Colonic mucosa (tissue), 4 donors: ENCODE results near the gene PMP22. TPM values are rescaled to one million over a fixed set of nuclear protein-coding genes. Genes with fewer than 3 reads are reported as not detected.

Source experiments
- DNase-seq: peaks from one replicate; pipeline ENCODE4 v3.0.0-alpha.2; 2020
- H3K27ac ChIP-seq: fragments of 200-600 bp; one replicate; pipeline ENCODE4 v1.8.0; 2021
- H3K27me3 ChIP-seq: fragments of 200-600 bp; one replicate; pipeline ENCODE4 v1.8.0; 2021
- H3K36me3 ChIP-seq: fragments of 200-600 bp; one replicate; pipeline ENCODE4 v1.8.0; 2021
- H3K4me1 ChIP-seq: fragments of 200-600 bp; one replicate; pipeline ENCODE4 v1.8.0; 2021; ENCODE audit warnings: mild to moderate bottlenecking
- H3K4me3 ChIP-seq: fragments of 200-600 bp; one replicate; pipeline ENCODE4 v1.8.0; 2021
- H3K9ac ChIP-seq, 2 donors: one replicate each; pipeline ENCODE4 v1.7.0; 2013; ENCODE audit warnings: control low read depth in 2 of 2, low read depth in 2 of 2, low read length in 2 of 2
- H3K9me3 ChIP-seq: fragments of 200-600 bp; one replicate; pipeline ENCODE4 v1.8.0; 2021
- CTCF ChIP-seq: fragments of 200-600 bp; IDR thresholded peaks from one replicate; pipeline ENCODE4 v1.8.0; 2022; ENCODE audit warnings: antibody characterized with exemption, mild to moderate bottlenecking
- intact Hi-C: fragments of 100-400 bp; cut with DNase I; formaldehyde crosslinking; loops from one replicate; pipeline ENCODE4 v1.14.1; 2022
- total RNA-seq, 2 donors: library from RNA; stranded (reverse); fragmentation: NEBNext Ultra II Directional in 1 of 2; extraction: Animal tissue kit (Norgen Biotek cat#: 25700) in 1 of 2; gene quantifications; one replicate each; pipeline ENCODE4 v1.2.1, GENCODE V29; 2021
- donor health status: healthy.
- donor health status: DM: no; HTN: no; CAD: no.
- donor health status: DM: no; HTN: no; CAD: no.

PMP22 gene
- total RNA-seq, 2 donors from 2014 or later, result 12.5 to 40.4 TPM

GRCh38 chr17:15307710-15308111 is 42.6 kb upstream of the PMP22 start:
- Histone ChIP-seq H3K9me3 (no peaks in the 10 kb centered on the region), H3K9ac (no peak overlapping the region), H3K27me3 (no peaks in the 10 kb centered on the region), H3K4me3 (no peak overlapping the region), H3K27ac (no peak overlapping the region), H3K4me1 (no peaks in the 10 kb centered on the region), H3K36me3 (no peaks in the 10 kb centered on the region)
- TF ChIP-seq CTCF, result no peak
- DNase-seq, result no peak
- intact Hi-C loops, result no loop called here

GRCh38 chr17:15303851-15304250 is 38.7 kb upstream of the PMP22 start:
- intact Hi-C loops, result no loop called here
- no peak for TF ChIP-seq CTCF
- no peak overlapping the region for H3K27ac ChIP-seq
- H3K4me1 ChIP-seq, result no peaks in the 10 kb centered on the region
- no peaks in the 10 kb centered on the region for H3K27me3 ChIP-seq
- no peaks in the 10 kb centered on the region for H3K36me3 ChIP-seq
- DNase-seq, result no peak
- no peak overlapping the region for H3K4me3 ChIP-seq
- H3K9ac ChIP-seq, result no peak overlapping the region
- H3K9me3 ChIP-seq, result no peaks in the 10 kb centered on the region

GRCh38 chr17:15303268-15303667 is 38.1 kb upstream of the PMP22 start:
- H3K4me1 ChIP-seq, result no peaks in the 10 kb centered on the region
- intact Hi-C loops, result no loop called here

GRCh38 chr17:15301845-15302244 is 36.7 kb upstream of the PMP22 start:
- H3K4me3 ChIP-seq, result no peak overlapping the region
- no peaks in the 10 kb centered on the region for H3K9me3 ChIP-seq
- no peak overlapping the region for H3K27ac ChIP-seq
- TF ChIP-seq CTCF, result no peak
- no peaks in the 10 kb centered on the region for H3K27me3 ChIP-seq
- H3K36me3 ChIP-seq, result no peaks in the 10 kb centered on the region
- no peak overlapping the region for H3K9ac ChIP-seq
- DNase-seq, result no peak
- intact Hi-C loops, result no loop called here
- H3K4me1 ChIP-seq, result no peaks in the 10 kb centered on the region

More at GRCh38 chr17:15303268-15303667, 38.1 kb upstream of the PMP22 start:
- no peaks in the 10 kb centered on the region for H3K36me3 ChIP-seq
- no peak for DNase-seq
- H3K4me3 ChIP-seq, result no peak overlapping the region
- H3K27ac ChIP-seq, result no peak overlapping the region
- no peak overlapping the region for H3K9ac ChIP-seq
- no peaks in the 10 kb centered on the region for H3K9me3 ChIP-seq
- no peaks in the 10 kb centered on the region for H3K27me3 ChIP-seq
- no peak for TF ChIP-seq CTCF

GRCh38 chr17:15298176-15298575 is 33.0 kb upstream of the PMP22 start:
- TF ChIP-seq CTCF, result no peak
- Histone ChIP-seq H3K36me3 (no peaks in the 10 kb centered on the region), H3K9me3 (no peaks in the 10 kb centered on the region), H3K9ac (no peak overlapping the region), H3K27me3 (no peaks in the 10 kb centered on the region), H3K4me1 (no peaks in the 10 kb centered on the region), H3K27ac (no peak overlapping the region), H3K4me3 (no peak overlapping the region)
- intact Hi-C loops, result no loop called here
- no peak for DNase-seq

GRCh38 chr17:15293558-15293957 is 28.4 kb upstream of the PMP22 start:
- TF ChIP-seq CTCF, result no peak
- no peak for DNase-seq
- H3K4me1 ChIP-seq, result no peaks in the 10 kb centered on the region
- no peaks in the 10 kb centered on the region for H3K9me3 ChIP-seq
- no peak overlapping the region for H3K27ac ChIP-seq
- no peak overlapping the region for H3K4me3 ChIP-seq
- intact Hi-C loops, result no loop called here
- no peaks in the 10 kb centered on the region for H3K27me3 ChIP-seq
- no peak overlapping the region for H3K9ac ChIP-seq
- no peaks in the 10 kb centered on the region for H3K36me3 ChIP-seq
